K562 (cell line): ENCODE results near the gene HRC. TPM values are rescaled to one million over a fixed set of nuclear protein-coding genes. Genes with fewer than 3 reads are reported as not detected.

Source experiments
- COPS2 ChIP-seq: fragments of 450-650 bp; conservative IDR thresholded peaks from 2 replicates; pipeline ENCODE4 v1.6.1; 2016; ENCODE audit warnings: mild to moderate bottlenecking, moderate library complexity
- CTCF ChIP-seq, 3 experiments: IDR thresholded peaks in 2 of 3; conservative IDR thresholded peaks in 1 of 3; 2 replicates each; pipeline ENCODE4 v1.5.1; 2011 to 2012; ENCODE audit warnings: low read length in 3 of 3, mild to moderate bottlenecking in 3 of 3, control low read depth in 2 of 3, improper control_type of control experiment in 1 of 3, inconsistent platforms in 1 of 3, low read depth in 1 of 3, mixed read lengths in 1 of 3, moderate library complexity in 1 of 3; ENCODE audit not compliant: insufficient read depth in 2 of 3
- EHMT2 ChIP-seq: fragments of 450-650 bp; IDR thresholded peaks from 2 replicates; pipeline ENCODE4 v1.6.1; 2018; ENCODE audit warnings: antibody characterized with exemption
- ETS1 ChIP-seq: conservative IDR thresholded peaks from 2 replicates; pipeline ENCODE4 v1.6.1; 2011; ENCODE audit warnings: low read depth, mild to moderate bottlenecking, low read length; ENCODE audit not compliant: control insufficient read depth
- HDAC2 ChIP-seq: fragments of 450-650 bp; IDR thresholded peaks from 2 replicates; pipeline ENCODE4 v1.6.1; 2016; ENCODE audit warnings: mild to moderate bottlenecking
- KLF13 ChIP-seq: fragments of 450-650 bp; IDR thresholded peaks from 2 replicates; pipeline ENCODE4 v1.6.1; 2016; ENCODE audit warnings: missing genetic modification characterization, low read depth, mild to moderate bottlenecking, missing compliant biosample characterization, moderate library complexity, borderline replicate concordance
- LEF1 ChIP-seq: fragments of 450-650 bp; IDR thresholded peaks from 2 replicates; pipeline ENCODE4 v1.6.1; 2016; ENCODE audit warnings: mild to moderate bottlenecking
- MYC ChIP-seq, 2 experiments: fragments of 250-450 bp in 1 of 2; sonication (Bioruptor Pico) in 1 of 2; IDR thresholded peaks; 2 replicates each; pipeline versions ENCODE4 v1.5.1 to v1.6.1; 2012 to 2021; ENCODE audit warnings: low read depth in 2 of 2, borderline replicate concordance in 1 of 2, improper control_type of control experiment in 1 of 2, low read length in 1 of 2, mild to moderate bottlenecking in 1 of 2, moderate library complexity in 1 of 2
- NFE2L1 ChIP-seq: fragments of 450-650 bp; IDR thresholded peaks from 2 replicates; pipeline ENCODE4 v1.6.1; 2016; ENCODE audit warnings: missing genetic modification characterization, low read depth, mild to moderate bottlenecking, missing compliant biosample characterization, moderate library complexity, borderline replicate concordance
- NFIC ChIP-seq: fragments of 450-650 bp; IDR thresholded peaks from 2 replicates; pipeline ENCODE4 v1.6.1; 2017; ENCODE audit warnings: mild to moderate bottlenecking, inconsistent platforms
- PHB2 ChIP-seq: fragments of 450-650 bp; IDR thresholded peaks from 2 replicates; pipeline ENCODE4 v1.6.1; 2017; ENCODE audit warnings: low read depth
- PML ChIP-seq: IDR thresholded peaks from 2 replicates; pipeline ENCODE4 v1.6.1; 2012; ENCODE audit warnings: low read length, inconsistent platforms
- POLR2A ChIP-seq: fragments of 450-650 bp; conservative IDR thresholded peaks from 2 replicates; pipeline ENCODE4 v1.6.1; 2016
- POLR2AphosphoS2 ChIP-seq: IDR thresholded peaks from 2 replicates; pipeline ENCODE4 v1.6.1; 2012; ENCODE audit warnings: low read length, improper control_type of control experiment
- POLR2G ChIP-seq: fragments of 200-400 bp; formaldehyde crosslinking; IDR thresholded peaks from 2 replicates; pipeline ENCODE4 v1.6.1; 2017; ENCODE audit warnings: low read depth, mild to moderate bottlenecking, antibody characterized with exemption, low read length, moderate library complexity
- SMAD4 ChIP-seq: fragments of 250-450 bp; sonication (Bioruptor Pico); conservative IDR thresholded peaks from 2 replicates; pipeline ENCODE4 v1.8.0; 2021; ENCODE audit warnings: inconsistent platforms, mild to moderate bottlenecking, moderate library complexity
- TAL1 ChIP-seq: fragments of 450-650 bp; IDR thresholded peaks from 2 replicates; pipeline ENCODE4 v1.6.1; 2016; ENCODE audit warnings: mild to moderate bottlenecking
- TBL1XR1 ChIP-seq, 2 experiments: IDR thresholded peaks; 2 replicates each; pipeline ENCODE4 v1.6.1; 2012; ENCODE audit warnings: improper control_type of control experiment in 2 of 2, low read length in 2 of 2, mild to moderate bottlenecking in 1 of 2
- TOE1 ChIP-seq, 2 experiments: fragments of 450-650 bp in 1 of 2; sonication (generic) in 1 of 2; formaldehyde crosslinking in 1 of 2; IDR thresholded peaks; 2 replicates each; pipeline versions ENCODE4 v1.7.1 to v1.8.0; 2016 to 2022; ENCODE audit warnings: borderline replicate concordance in 2 of 2, mild to moderate bottlenecking in 2 of 2, antibody characterized with exemption in 1 of 2, inconsistent platforms in 1 of 2, low read depth in 1 of 2, missing genetic modification reagents in 1 of 2, moderate library complexity in 1 of 2
- UBTF ChIP-seq, 2 experiments: IDR thresholded peaks; 2 replicates each; pipeline ENCODE4 v1.6.1; 2012; ENCODE audit warnings: improper control_type of control experiment in 2 of 2, low read depth in 2 of 2, low read length in 2 of 2, borderline replicate concordance in 1 of 2
- ZNF347 ChIP-seq: fragments of 450-650 bp; formaldehyde crosslinking; IDR thresholded peaks from 2 replicates; pipeline ENCODE4 v1.4.0; 2020; ENCODE audit warnings: low read depth, mild to moderate bottlenecking, moderate library complexity
- polyA plus RNA-seq, 8 experiments: library from polyadenylated mRNA; depleted of rRNA in 4 of 8; stranded (reverse) in 5 of 8; unstranded in 3 of 8; fragments of >200 nt; fragmentation: Nextera tagmentation in 2 of 8; fragmentation: Illumina TruSeq in 1 of 8; extraction: Ambion mirVana in 2 of 8; extraction: Trizol in 1 of 8; gene quantifications; 2 replicates each; pipeline versions ENCODE4 v1.2.1 to v1.2.3, GENCODE V29; 2011 to 2014; ENCODE audit warnings: inconsistent platforms in 1 of 8, missing spikeins in 1 of 8
- total RNA-seq, 7 experiments: library from RNA; depleted of rRNA in 6 of 7; stranded (reverse); fragments of >200 nt in 6 of 7; fragmentation: Illumina TruSeq in 2 of 7; extraction: Trizol in 2 of 7; gene quantifications; 2 replicates each; pipeline versions ENCODE4 v1.2.1 to v1.2.3, GENCODE V29; 2011 to 2021; ENCODE audit warnings: low replicate concordance in 1 of 7

The HRC gene
- total and polyA plus RNA-seq, 9 of the 15 experiments (the other 6 are each of a cell fraction or from before 2014, with no cell fraction given) = 0.66 to 18.7 (median 13.1) TPM

- TF ChIP-seq TOE1 (IDR thresholded peaks at IDR 0.05; ENCODE audit: borderline replicate concordance) (peak; percentile 79; the same call in 1 of the 2 replicates), TOE1 (CRISPR knock-in tag; IDR thresholded peaks at IDR 0.05; ENCODE audit: borderline replicate concordance, low read depth) (no peak), ZNF347 (CRISPR knock-in tag) (no peak), EHMT2 (peak; percentile 82), MYC (IDR thresholded peaks at IDR 0.05; ENCODE audit: low read depth, low read length) (peak; percentile 45), MYC (CRISPR knock-in tag; IDR thresholded peaks at IDR 0.05; ENCODE audit: borderline replicate concordance, low read depth) (peak; percentile 46; the same call in 1 of the 2 replicates), COPS2 (no peak), NFIC (0 out of 2 replicates have a peak, but pooled peaks have one; percentile 5), TBL1XR1 (IDR thresholded peaks at IDR 0.05; ENCODE audit: low read length in 2 of 2) (0 out of 4 replicates have a peak, but pooled peaks of 1 of the 2 experiments have one; percentile 11), LEF1 (0 out of 2 replicates have a peak, but pooled peaks have one; percentile 25), KLF13 (tag) (0 out of 2 replicates have a peak, but pooled peaks have one; percentile 40), HDAC2 (peak; percentile 59), POLR2G (peak; percentile 80), TAL1 (peak; percentile 70), POLR2A (peak; percentile 33; the same call in 1 of the 2 replicates), ETS1 (peak; percentile 49; the same call in 1 of the 2 replicates), UBTF (IDR thresholded peaks at IDR 0.05; ENCODE audit: borderline replicate concordance in 1 of 2, low read depth in 2 of 2, low read length in 2 of 2) (no peak), PHB2 (no peak), CTCF (IDR thresholded peaks at IDR 0.05 in 2 of 3, conservative IDR thresholded peaks at IDR 0.05 in 1 of 3; ENCODE audit: insufficient read depth in 2 of 3, low read depth in 1 of 3, low read length in 3 of 3) (peak in 1 of 3 experiments; percentile 0; a peak in 1 of 6 replicates), POLR2AphosphoS2 (peak; percentile 37; the same call in 1 of the 2 replicates), NFE2L1 (tag) (no peak), SMAD4 (CRISPR knock-in tag) (peak; percentile 65; the same call in 1 of the 2 replicates), PML (peak; percentile 16; the same call in 1 of the 2 replicates)
These were observed 6.2 kb downstream of the HRC start (continued) for GRCh38 chr19:49148784-49149651.
